ENCODE data around the gene SPOCK3.
"Not testable (repeated sequence)": the region's sequence is repeated elsewhere in the genome, so short reads cannot be mapped to it uniquely, and the experiment has no call there.

The SPOCK3 gene

GRCh38 chr4:166823848-166824247 is 410.4 kb downstream of the SPOCK3 start:
- no peak for DNase-seq (ENCODE audit: low read depth in 2 of 2)

- DNase-seq (ENCODE audit: low read depth in 2 of 2), result no peak
Measured at GRCh38 chr4:166823126-166823525, 411.2 kb downstream of the SPOCK3 start.

GRCh38 chr4:166822386-166822785 is 411.9 kb downstream of the SPOCK3 start:
- no peak for DNase-seq (ENCODE audit: low read depth in 2 of 2)

GRCh38 chr4:166816890-166817289 is 417.4 kb downstream of the SPOCK3 start:
- no peak for DNase-seq (ENCODE audit: low read depth in 2 of 2)

GRCh38 chr4:166808380-166808779 is 425.9 kb downstream of the SPOCK3 start:
- no peak for DNase-seq (ENCODE audit: low read depth in 2 of 2)

- no peak for DNase-seq (ENCODE audit: low read depth in 2 of 2)
Measured at GRCh38 chr4:166802346-166802745, 431.9 kb downstream of the SPOCK3 start.

GRCh38 chr4:166798126-166798525 is 436.2 kb downstream of the SPOCK3 start:
- DNase-seq (ENCODE audit: low read depth in 2 of 2), result no peak

- no peak for DNase-seq (ENCODE audit: low read depth in 2 of 2)
Measured at GRCh38 chr4:166777760-166778159, 456.5 kb downstream of the SPOCK3 start.

GRCh38 chr4:166763018-166763417 is 471.3 kb downstream of the SPOCK3 start:
- no peak for DNase-seq (ENCODE audit: low read depth in 2 of 2)

- no peak for DNase-seq (ENCODE audit: low read depth in 2 of 2)
Measured at GRCh38 chr4:166741742-166742141, 492.6 kb downstream of the SPOCK3 start.

GRCh38 chr4:166739215-166739614 is 495.1 kb downstream of the SPOCK3 start:
- not testable (repeated sequence) for DNase-seq (ENCODE audit: low read depth in 2 of 2)

GRCh38 chr4:166737430-166737829 is 496.9 kb downstream of the SPOCK3 start:
- DNase-seq (ENCODE audit: low read depth in 2 of 2), result no peak

GRCh38 chr4:166735553-166735952 is 498.7 kb downstream of the SPOCK3 start:
- DNase-seq (ENCODE audit: low read depth in 2 of 2), result no peak

- no peak for DNase-seq (ENCODE audit: low read depth in 2 of 2)
Measured at GRCh38 chr4:166734797-166735196, 499.5 kb downstream of the SPOCK3 start.

GRCh38 chr4:166733686-166734085 is 500.6 kb downstream of the SPOCK3 start:
- DNase-seq (ENCODE audit: low read depth in 2 of 2), result no peak

GRCh38 chr4:166726832-166727231 is 507.5 kb downstream of the SPOCK3 start:
- DNase-seq (ENCODE audit: low read depth in 2 of 2), result no peak

GRCh38 chr4:166724369-166724768 is 509.9 kb downstream of the SPOCK3 start:
- no peak for DNase-seq (ENCODE audit: low read depth in 2 of 2)

- DNase-seq (ENCODE audit: low read depth in 2 of 2), result no peak
Measured at GRCh38 chr4:166723532-166724140, 510.7 kb downstream of the SPOCK3 start.

GRCh38 chr4:166715748-166716713 is 518.3 kb downstream of the SPOCK3 start:
- not testable (repeated sequence) for DNase-seq (ENCODE audit: low read depth in 2 of 2)

GRCh38 chr4:166700592-166700991 is 533.7 kb downstream of the SPOCK3 start:
- DNase-seq (ENCODE audit: low read depth in 2 of 2), result no peak

- DNase-seq (ENCODE audit: low read depth in 2 of 2), result no peak
Measured at GRCh38 chr4:166688835-166689234, 545.5 kb downstream of the SPOCK3 start.

- DNase-seq (ENCODE audit: low read depth in 2 of 2), result no peak
Measured at GRCh38 chr4:166687828-166688227, 546.5 kb downstream of the SPOCK3 start.

Data from stimulated activated CD8-positive, alpha-beta memory T cell treated with anti-CD3 and anti-CD28 coated beads, Interleukin-7, amount 100 ng/mL, for 1 hour (primary cell).